ENCODE measurements around the gene NELFA.
"Not testable (repeated sequence)": the region's sequence is repeated elsewhere in the genome, so short reads cannot be mapped to it uniquely, and the experiment has no call there.

Gene NELFA

DNA sequence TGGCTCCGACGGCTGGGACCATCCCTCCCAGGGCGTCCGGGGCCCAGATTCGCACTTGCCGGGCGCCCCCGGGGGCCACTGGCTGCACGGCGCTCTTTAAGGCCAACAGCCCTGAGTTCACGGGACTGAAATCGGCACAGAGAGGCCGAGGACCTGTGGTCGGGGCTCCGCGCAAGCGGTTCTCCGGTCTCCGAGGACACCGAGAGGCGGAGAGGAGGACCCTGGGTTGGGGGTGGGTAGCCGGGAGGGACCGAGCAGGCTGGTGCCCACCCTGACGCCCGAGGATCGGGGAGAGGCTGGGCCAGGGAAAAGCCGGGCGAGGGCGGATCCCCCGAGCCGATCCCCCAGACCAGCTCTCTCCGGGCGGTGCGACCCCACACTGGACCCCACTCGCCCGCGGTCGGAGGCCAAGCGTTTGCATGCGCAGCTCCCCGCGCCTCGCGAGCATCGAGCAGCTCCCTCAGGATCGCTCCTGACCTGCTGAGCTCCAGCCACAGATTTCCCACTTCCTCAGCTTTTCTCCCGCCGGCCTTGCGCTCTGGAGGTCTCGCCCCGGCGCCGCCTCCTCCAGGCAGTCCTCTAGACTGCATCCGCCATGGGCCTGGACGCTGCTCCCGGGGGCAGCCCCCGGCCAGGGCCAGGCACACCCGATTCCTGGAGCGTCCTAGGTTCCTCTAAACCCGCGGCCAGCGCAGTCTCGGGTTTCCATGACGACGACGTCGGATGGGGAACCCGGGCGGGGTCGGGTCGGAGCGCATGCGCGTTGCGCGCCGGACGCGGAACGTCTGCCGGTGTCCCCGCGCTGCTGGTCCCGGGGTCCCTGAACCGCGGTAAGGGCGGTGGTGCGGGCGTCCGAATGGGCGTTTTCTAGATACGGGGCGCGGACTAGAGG lies 32.7 kb upstream of the NELFA start:
- Histone ChIP-seq H3K27ac (peak overlapping the region in 6 of 21 experiments; percentile 39 to 76 (median 52)), H3K4me3 (peak overlapping the region; percentile 44 to 78 (median 72))

DNA sequence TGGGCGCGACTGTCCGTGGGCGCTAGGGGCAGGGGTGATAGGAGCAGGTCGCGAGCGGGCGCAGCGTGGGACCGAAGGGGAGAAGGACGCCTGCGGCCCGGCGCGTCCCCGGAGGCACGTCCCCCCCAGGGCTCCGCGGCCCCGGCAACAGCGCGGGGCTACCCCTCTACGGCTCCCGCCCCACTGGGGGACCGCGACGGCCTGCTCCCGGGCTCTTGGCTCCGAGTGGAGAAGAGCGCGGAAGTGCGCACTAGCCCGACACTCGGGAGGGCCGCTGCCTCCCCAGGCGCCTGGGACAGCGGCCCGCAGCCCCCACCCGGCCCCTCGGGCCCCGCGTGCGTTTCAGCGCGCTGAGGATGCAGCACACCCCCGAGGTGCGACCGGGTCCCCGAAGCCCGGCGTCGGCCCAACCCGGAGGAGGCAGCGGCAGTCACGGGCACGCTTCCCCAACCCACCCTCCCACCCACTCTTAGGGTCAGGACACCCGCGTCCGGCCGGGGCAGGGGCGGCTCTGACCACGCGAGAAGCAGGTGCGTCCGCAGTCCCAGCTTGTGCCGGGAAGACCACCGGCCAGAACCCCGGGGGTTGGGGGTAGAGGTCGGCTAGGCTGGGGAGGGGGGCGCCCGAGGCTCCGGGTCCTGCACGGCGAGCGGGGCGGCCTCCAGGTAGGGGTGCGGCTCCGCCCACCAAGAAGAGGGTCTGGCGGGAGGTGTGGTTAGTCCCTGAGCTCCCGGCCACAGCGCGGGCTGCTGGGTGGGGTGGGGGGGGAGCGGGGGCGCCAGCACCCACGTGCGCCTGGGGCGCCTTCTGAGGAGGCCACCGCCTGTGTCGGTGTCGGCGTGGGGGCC lies 31.8 kb upstream of the NELFA start:
- Histone ChIP-seq H3K4me3 (peak overlapping the region in 6 of 7 experiments; percentile 44 to 78 (median 72)), H3K27ac (no peak overlapping the region)

DNA sequence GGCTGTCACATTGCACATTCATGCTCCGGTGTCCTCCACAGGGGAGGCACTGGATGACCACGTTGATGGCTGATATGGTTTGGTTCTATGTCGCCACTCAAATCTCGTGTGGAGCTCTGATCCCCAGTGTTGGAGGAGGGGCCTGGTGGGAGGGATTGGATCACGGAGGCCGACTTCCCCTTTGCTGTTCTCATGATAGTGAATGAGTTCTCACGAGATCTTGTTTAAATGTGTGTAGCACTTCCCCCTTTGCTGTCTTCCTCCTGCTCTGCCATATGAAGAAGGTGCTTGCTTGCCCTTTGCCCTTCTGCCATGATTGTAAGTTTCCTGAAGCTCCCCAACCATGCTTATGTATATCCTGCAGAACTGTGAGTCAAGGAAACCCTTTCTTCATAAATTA lies 28.1 kb upstream of the NELFA start:
- Histone ChIP-seq H3K27ac (no peak overlapping the region), H3K4me3 (no peak overlapping the region)

DNA sequence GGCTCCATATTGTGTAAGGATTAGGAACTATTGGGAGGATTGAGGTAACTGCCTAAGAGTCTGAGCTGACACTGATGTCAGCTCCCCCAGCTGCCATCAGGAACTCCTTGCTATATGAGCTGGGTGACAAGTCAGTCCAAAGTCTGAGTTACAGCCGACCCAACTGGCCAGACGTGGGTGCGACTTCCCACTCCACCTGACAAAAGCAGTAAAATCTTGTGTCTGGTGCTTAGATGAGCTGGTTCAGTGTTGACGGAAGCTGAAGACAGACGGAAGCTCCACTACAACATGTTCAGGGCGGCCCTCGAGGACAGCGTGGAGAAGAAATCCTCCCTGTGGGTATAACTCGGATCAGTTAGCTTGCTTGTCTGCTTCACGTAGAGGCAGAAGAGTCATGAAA lies 27.6 kb upstream of the NELFA start:
- no peak overlapping the region for H3K4me3 ChIP-seq
- H3K27ac ChIP-seq = no peak overlapping the region

DNA sequence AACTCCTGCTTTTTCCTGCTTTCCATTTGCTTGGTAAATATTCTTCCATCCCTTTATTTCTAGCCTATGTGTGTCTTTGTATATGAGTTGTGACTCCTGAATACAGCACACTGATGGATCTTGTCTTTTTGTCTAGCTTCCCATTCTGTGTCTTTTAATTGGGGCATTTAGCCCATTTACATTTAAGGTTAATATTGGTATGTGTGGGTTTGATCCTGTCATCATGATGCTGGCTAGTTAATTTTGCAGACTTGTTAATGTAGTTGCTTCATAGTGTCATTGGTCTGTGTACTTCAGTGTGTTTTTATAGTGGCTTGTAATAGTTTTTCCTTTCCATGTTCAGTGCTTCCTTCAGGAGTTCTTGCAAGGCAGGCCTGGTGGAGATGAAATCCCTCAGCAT lies 22.4 kb upstream of the NELFA start:
- H3K27ac ChIP-seq, H3K4me3 ChIP-seq: not testable (repeated sequence)

DNA sequence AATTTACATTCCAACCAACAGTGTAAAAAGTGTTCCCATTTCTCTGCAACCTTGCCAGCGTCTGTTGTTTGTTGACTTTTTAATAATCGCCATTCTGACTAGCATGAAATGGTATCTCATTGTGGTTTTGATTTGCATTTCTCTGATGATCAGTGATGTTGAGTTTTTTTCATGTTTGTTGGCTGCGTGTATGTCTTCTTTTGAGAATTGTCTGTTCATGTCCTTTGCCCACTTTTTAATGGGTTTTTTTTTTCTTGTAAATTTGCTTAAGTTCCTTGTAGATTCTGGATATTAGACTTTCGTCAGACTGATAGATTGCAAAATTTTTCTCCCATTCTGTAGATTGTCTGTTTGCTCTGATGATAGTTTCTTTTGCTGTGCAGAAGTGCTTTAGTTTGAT lies 18.3 kb upstream of the NELFA start:
- H3K27ac ChIP-seq, H3K4me3 ChIP-seq: not testable (repeated sequence)

DNA sequence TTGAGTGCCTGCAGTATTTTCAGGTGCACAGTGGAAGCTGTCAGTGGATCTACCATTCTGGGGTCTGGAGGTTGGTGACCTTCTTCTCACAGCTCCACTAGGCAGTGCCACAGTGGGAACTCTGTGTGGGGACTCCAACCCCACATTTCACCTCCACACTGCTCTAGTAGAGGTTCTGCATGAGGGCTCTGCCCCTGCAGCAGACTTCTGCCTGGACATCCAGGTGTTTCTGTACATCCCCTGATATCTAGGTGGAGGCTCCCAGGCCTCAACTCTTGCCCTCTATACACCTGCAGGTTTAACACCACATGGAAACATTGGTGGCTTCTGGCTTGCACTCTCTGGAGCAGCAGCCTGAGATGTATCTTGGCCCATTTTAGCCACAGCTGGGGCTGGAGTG lies 17.0 kb upstream of the NELFA start:
- no peak overlapping the region for H3K27ac ChIP-seq
- no peak overlapping the region for H3K4me3 ChIP-seq

DNA sequence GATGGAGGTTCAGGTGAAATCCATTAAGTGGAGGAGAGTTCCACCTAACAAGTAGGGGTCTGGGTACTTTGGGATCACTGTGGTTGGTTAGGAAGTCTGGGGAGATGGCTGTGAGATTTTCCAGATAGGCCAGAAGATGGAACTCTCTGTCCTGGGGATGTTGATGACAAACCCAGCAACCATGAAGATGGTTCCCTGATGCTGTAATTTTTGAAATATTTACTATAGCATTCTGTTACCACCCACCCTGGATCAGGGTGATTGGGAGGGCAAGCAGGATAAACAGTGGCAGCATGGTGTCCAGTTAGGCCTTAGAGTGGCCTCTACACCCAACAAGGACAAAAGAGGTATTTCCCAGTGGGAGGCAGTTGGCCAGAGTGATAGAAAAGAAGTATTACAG lies 15.9 kb upstream of the NELFA start:
- Histone ChIP-seq H3K27ac (no peak overlapping the region), H3K4me3 (no peak overlapping the region)

DNA sequence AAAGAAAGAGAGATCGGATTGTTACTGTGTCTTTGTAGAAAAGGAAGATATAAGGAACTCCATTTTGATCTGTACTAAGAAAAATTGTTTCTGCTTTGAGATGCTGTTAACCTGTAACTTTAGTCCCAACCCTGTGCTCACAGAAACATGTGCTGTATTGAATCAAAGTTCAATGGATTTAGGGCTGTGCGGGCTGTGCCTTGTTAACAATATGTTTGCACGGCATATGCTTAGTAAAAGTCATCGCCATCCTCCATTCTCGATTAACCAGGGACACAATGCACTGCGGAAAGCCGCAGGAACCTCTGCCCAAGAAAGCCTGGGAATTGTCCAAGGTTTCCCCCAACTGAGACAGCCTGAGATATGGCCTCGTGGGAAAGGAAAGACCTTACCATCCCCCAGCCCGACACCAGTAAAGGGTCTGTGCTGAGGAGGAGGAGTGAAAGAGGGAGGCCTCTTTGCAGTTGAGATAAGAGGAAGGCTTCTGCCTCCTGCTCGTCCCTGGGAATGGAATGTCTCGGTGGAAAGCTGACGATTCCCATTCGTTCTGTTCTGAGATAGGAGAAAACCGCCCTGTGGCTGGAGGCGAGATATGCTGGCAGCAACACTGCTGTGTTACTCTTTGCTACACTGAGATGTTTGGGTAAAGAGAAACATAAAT lies 12.7 kb upstream of the NELFA start:
- H3K27ac ChIP-seq, H3K4me3 ChIP-seq: not testable (repeated sequence)

DNA sequence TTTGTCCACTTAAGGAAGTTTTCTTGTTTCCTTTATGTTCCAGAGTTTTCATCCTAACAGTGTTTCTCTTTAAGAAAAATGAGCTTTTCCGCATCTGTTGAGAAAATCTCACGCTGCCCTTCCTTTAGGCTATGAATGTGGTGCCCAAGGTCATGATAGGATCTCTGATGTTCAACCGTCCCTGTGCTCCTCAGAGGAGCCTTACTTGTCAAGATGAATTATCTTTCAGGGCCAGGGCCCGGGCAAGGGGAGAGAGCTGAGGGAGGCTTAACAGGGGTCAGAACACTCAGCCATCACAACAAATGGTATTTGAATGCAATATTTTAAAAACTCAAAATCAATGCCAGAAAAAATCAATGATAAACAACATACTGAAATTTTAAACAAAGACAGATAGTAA lies 6.2 kb upstream of the NELFA start:
- no peak overlapping the region for H3K4me3 ChIP-seq

DNA sequence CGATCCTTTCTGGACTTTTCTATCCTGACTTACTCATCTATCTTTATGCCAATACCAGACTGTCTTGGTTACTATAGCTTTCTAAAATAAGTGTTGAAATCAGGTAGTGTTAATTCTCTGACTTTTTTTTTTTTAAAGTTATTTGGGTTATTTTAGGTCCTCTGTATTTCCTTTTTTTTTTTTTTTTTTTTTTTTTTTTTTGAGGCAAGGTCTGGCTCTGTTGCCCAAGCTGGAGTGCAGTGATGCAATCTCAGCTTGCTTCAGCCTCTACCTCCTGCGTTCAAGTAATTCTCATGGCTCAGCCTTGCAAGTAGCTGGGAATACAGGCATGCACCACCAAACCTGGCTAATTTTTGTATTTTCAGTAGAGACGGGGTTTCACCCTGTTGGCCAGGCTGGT lies 2.8 kb upstream of the NELFA start:
- Histone ChIP-seq H3K27ac (no peak overlapping the region), H3K4me3 (no peak overlapping the region)

More for the DNA sequence above, 6.2 kb upstream of the NELFA start:
- H3K27ac ChIP-seq = no peak overlapping the region

DNA sequence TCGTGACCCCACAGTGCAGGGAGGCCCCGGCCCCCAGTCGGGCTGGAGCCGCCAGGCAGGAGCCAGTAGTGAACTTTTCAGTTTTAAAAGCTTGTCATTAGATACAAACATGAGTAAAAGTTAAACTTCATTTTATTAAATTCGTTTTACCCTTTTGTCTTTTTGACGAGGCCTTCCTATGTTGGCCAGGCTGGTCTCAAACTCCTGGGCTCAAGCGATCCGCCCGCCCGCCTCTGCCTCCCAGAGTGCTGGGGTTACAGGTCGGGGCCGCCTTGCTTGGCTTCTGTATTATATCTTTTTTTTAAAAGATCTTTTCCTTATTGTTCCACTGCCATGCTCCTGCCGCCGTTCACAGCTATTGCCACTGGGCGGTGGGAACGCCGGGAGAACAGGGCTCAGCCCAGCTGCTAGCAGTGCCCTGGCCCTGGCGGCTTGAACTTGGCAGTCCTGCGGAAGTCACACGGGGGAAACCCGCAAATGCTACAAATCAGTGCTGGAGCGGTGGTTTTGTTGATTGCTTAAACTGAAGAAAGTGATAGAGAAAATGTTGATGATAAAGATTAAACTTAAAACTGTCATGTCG lies 968 bp upstream of the NELFA start:
- H3K27ac ChIP-seq = peak overlapping the region; percentile 78 to 100 (median 99)
- H3K4me3 ChIP-seq = peak overlapping the region; percentile 69 to 95 (median 92)

DNA sequence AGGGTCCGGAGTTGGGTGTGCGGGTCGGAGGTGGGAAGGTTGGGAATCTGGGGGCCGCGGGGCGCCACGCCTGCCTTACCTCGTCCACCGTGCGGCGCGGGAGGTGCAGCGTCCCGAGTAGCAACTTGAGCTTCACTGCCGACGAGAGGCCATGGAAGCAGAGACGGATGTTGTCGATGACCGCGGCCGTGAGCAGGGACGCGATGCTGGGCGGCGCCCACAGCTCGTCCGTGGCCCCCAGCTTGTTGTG lies 178 bp downstream of the NELFA start:
- H3K27ac ChIP-seq = peak overlapping the region; percentile 78 to 100 (median 99)
- H3K4me3 ChIP-seq = peak overlapping the region; percentile 69 to 95 (median 92)

DNA sequence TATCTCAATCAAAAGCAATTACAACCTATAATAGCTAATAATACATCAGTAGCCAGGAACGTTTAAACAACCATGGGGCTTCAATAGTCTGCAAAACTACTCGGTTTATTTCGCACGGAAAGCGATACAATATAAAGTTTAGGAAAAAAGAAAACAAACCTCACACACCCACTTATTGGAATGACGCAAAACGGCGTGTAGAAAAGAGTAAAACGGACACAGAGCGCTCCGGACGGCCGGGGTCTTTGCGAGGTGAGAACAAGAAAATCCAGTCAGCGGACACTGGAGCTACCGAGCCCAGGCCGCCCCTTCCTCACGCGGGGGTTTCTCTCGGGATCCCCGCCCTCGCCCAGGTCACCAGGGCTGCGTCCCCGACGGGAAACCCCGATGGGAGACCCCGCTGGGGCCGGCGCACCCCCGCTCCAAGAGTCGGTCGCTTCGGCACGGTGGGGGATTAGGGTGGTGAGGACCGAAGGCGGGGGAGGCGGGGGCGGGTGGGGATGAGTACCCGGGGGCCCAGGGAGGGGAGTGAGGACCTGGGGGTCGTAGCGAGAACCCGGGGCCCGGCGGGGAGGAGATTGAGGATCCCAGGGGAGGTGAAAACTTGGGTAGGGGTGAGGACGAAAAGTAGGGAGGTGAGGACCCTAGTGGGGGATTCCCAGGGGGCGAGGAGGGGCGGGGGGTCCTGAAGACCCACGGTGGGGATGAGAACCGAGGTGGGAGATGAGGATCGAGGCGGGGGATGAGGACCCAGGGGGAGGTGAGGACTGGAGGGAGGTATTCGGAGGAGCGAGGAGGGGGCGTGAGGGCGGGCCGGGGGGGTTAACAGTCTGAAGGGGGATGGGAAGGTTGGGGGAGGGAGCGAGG lies 737 bp downstream of the NELFA start:
- peak overlapping the region; percentile 69 to 95 (median 92) for H3K4me3 ChIP-seq
- H3K27ac ChIP-seq = peak overlapping the region; percentile 78 to 100 (median 99)

DNA sequence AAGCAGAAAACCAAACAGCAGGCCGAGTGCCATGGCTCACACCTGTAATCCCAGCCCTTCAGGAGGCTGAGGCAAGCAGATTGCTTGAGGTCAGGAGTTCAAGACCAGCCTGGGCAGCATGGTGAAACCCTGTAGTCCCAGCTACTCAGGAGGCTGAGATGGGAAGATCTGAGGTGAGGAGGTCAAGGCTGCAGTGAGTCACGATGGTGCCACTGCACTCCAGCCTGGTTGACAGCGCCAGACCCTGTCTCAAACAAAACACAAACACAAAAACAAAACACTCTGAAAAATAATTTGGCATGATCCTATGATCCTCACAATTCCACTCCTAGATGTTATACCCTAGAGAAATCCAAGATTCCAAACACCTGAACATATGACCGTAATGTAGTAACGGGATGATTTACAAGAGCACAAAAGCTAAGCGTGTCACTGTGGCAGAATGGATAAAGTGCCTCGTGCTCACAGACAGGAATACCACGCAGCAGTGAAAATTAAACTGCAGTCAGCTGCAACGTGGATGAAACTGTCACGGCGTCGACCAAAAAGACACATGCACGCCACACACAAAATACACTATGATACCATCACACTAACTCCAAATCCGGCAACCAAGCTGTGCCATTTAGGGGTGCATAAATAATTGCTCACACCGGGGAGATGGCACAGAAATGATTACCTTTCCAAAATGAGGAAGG lies 1.7 kb downstream of the NELFA start:
- Histone ChIP-seq H3K27ac (no peak overlapping the region), H3K4me3 (peak overlapping the region in 4 of 7 experiments; percentile 74 to 95 (median 92))

DNA sequence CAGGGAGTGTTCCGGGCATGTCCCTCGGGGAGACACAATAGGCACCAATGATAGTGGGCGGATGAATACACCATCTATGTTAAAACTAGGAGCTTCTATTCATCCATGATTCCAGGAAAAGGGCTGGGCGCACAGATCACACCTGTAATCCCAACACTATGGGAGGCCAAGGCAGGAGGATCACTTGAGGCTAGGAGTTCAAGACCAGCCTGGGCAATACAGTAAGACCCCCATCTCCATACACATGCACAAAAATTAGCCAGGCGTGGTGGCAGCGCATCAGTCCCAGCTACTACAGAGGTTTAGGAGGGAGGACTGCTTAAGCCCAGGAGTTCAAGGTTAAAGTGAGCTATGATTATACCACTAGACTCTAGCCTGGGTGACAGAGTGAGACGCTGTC lies 2.4 kb downstream of the NELFA start:
- Histone ChIP-seq H3K4me3 (no peak overlapping the region), H3K27ac (no peak overlapping the region)

DNA sequence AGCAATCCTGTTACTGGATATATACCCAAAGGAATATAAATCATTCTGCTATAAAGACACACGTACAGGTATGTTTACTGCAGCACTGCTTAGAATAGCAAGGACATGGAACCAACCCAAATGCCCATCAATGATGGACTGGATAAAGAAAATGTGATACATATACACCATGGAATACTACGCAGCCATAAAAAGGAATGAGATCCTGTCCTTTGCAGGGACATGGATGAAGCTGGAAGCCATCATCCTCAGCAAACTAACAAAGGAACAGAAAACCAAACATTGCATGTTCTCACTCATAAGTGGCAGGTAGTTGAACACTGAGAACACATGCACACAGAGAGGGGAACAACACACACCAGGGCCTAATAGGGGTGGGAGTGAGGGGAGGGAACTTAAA lies 5.4 kb downstream of the NELFA start:
- not testable (repeated sequence) for H3K4me3 ChIP-seq, H3K27ac ChIP-seq

DNA sequence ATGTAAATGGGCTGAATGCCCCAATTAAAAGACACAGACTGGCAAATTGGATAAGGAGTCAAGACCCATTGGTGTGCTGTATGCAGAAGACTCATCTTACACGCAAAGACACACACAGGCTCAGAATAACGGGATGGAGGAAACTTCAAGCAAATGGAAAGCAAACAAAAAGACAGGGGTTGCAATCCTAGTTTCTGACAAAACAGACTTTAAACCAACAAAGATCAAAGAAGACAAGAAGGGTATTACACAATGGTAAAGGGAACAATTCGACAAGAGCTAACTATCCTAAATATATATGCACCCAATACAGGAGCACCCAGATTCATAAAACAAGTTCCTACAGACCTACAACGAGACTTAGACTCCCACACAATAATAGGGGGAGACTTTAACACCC lies 9.5 kb downstream of the NELFA start:
- H3K27ac ChIP-seq, H3K4me3 ChIP-seq: not testable (repeated sequence)

DNA sequence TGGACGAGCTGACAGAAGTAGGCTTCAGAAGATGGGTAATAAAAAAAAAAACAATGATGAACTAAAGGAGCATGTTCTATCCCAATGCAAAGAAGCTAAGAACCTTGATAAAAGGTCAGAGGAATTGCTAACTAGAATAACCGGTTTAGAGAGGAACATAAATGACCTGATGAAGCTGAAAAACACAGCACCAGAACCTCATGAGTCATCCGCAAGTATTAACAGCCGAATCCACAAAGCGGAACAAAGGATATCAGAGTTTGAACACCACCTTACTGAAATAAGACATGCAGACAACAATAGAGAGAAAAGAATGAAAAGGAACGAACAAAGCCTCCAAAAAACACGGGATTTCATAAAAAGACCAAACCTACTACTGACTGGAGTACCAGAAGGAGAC lies 10.5 kb downstream of the NELFA start:
- no peak overlapping the region for H3K27ac ChIP-seq
- H3K4me3 ChIP-seq = no peak overlapping the region
